DOHH2 (cell line): Measurements from ENCODE around the gene MED17.

Experiments used
- H3F3A ChIP-seq: fragments of 200-600 bp; sonication (generic), shearing (Covaris generic); 2 replicates; pipeline ENCODE4 v1.6.0; 2016; ENCODE audit warnings: antibody characterized with exemption, mild to moderate bottlenecking; ENCODE audit not compliant: control insufficient read depth, insufficient read depth
- H3K27ac ChIP-seq: fragments of 200-600 bp; sonication (generic); 2 replicates; pipeline ENCODE4 v1.5.1; 2014; ENCODE audit warnings: low read depth, mild to moderate bottlenecking, low read length, moderate library complexity
- H3K27me3 ChIP-seq: fragments of 200-600 bp; sonication (generic); 2 replicates; pipeline ENCODE4 v1.6.1; 2014; ENCODE audit warnings: mild to moderate bottlenecking, low read length, mixed read lengths; ENCODE audit not compliant: control insufficient read depth
- H3K36me3 ChIP-seq: fragments of 200-600 bp; sonication (generic); 2 replicates; pipeline ENCODE4 v1.6.1; 2014; ENCODE audit warnings: mild to moderate bottlenecking, low read length, moderate library complexity, mixed read lengths; ENCODE audit not compliant: control insufficient read depth
- H3K4me1 ChIP-seq: fragments of 200-600 bp; sonication (generic); 2 replicates; pipeline ENCODE4 v1.6.1; 2014; ENCODE audit warnings: mild to moderate bottlenecking, low read length, mixed read lengths; ENCODE audit not compliant: control insufficient read depth
- H3K4me2 ChIP-seq: fragments of 200-600 bp; sonication (generic); 2 replicates; pipeline ENCODE4 v1.6.0; 2014; ENCODE audit warnings: mild to moderate bottlenecking, low read length, moderate library complexity
- H3K4me3 ChIP-seq: fragments of 200-600 bp; sonication (generic); 2 replicates; pipeline ENCODE4 v1.5.1; 2014; ENCODE audit warnings: mild to moderate bottlenecking, low read length, mixed read lengths
- H3K79me2 ChIP-seq: fragments of 200-600 bp; sonication (generic); 2 replicates; pipeline ENCODE4 v1.6.1; 2014; ENCODE audit warnings: mild to moderate bottlenecking, low read length, mixed read lengths; ENCODE audit not compliant: control insufficient read depth
- H3K9me2 ChIP-seq: fragments of 200-600 bp; sonication (generic); replicated peaks from 2 replicates; pipeline ENCODE4 v1.6.1; 2014; ENCODE audit warnings: mild to moderate bottlenecking, low read length, mixed read lengths; ENCODE audit not compliant: control insufficient read depth
- H3K9me3 ChIP-seq: fragments of 200-600 bp; sonication (generic); 2 replicates; pipeline ENCODE4 v1.6.1; 2014; ENCODE audit warnings: antibody characterized with exemption, low read length, mixed read lengths; ENCODE audit not compliant: control insufficient read depth, insufficient read depth
- H4K20me1 ChIP-seq: fragments of 200-600 bp; sonication (generic); 2 replicates; pipeline ENCODE4 v1.6.0; 2014; ENCODE audit warnings: low read depth, mild to moderate bottlenecking, antibody characterized with exemption, low read length, moderate library complexity; ENCODE audit not compliant: control insufficient read depth, insufficient read depth
- CTCF ChIP-seq: fragments of 200-600 bp; sonication (generic); IDR thresholded peaks from one replicate; pipeline ENCODE4 v1.5.1; 2014; ENCODE audit warnings: antibody characterized with exemption, mild to moderate bottlenecking, low read depth, low read length; ENCODE audit not compliant: poor library complexity, severe bottlenecking
- EZH2phosphoT487 ChIP-seq: fragments of 200-600 bp; sonication (generic); IDR thresholded peaks from 2 replicates; pipeline ENCODE4 v1.6.1; 2017; ENCODE audit warnings: borderline replicate concordance, mild to moderate bottlenecking, antibody characterized with exemption, low read length, moderate library complexity, mixed read lengths

Gene MED17

GRCh38 chr11:93831343-93832127 is 47.5 kb downstream of the MED17 start:
- no peak overlapping the region for H3K4me2 ChIP-seq
- no peaks in the 10 kb centered on the region for H3F3A ChIP-seq
- TF ChIP-seq EZH2phosphoT487: no peak
- TF ChIP-seq CTCF: no peak
- H3K9me3 ChIP-seq: no peaks in the 10 kb centered on the region
- no peaks in the 10 kb centered on the region for H3K4me1 ChIP-seq
- no peak overlapping the region for H3K4me3 ChIP-seq
- H4K20me1 ChIP-seq: no peaks in the 10 kb centered on the region
- no peak overlapping the region for H3K27ac ChIP-seq
- H3K9me2 ChIP-seq: no peaks in the 10 kb centered on the region
- H3K79me2 ChIP-seq: no peaks in the 10 kb centered on the region
- H3K36me3 ChIP-seq: no peaks in the 10 kb centered on the region
- H3K27me3 ChIP-seq: peaks cover 3% of the 10 kb centered on the region

GRCh38 chr11:93832780-93833179 is 48.7 kb downstream of the MED17 start:
- no peak overlapping the region for H3K4me3 ChIP-seq
- peaks cover 3% of the 10 kb centered on the region for H3K27me3 ChIP-seq
- no peaks in the 10 kb centered on the region for H3K4me1 ChIP-seq
- H3K36me3 ChIP-seq: no peaks in the 10 kb centered on the region
- TF ChIP-seq EZH2phosphoT487 (no peak), CTCF (no peak)
- H3K79me2 ChIP-seq: no peaks in the 10 kb centered on the region
- H3K4me2 ChIP-seq: no peak overlapping the region
- no peaks in the 10 kb centered on the region for H3F3A ChIP-seq
- H3K9me2 ChIP-seq: no peaks in the 10 kb centered on the region
- H3K9me3 ChIP-seq: no peaks in the 10 kb centered on the region
- no peaks in the 10 kb centered on the region for H4K20me1 ChIP-seq
- no peak overlapping the region for H3K27ac ChIP-seq

- no peaks in the 10 kb centered on the region for H3K27me3 ChIP-seq
- H3K27ac ChIP-seq: no peak overlapping the region
- TF ChIP-seq EZH2phosphoT487 (no peak), CTCF (no peak)
- no peaks in the 10 kb centered on the region for H4K20me1 ChIP-seq
- no peak overlapping the region for H3K4me3 ChIP-seq
- H3K4me2 ChIP-seq: no peak overlapping the region
- H3K36me3 ChIP-seq: no peaks in the 10 kb centered on the region
- H3F3A ChIP-seq: no peaks in the 10 kb centered on the region
- H3K4me1 ChIP-seq: no peaks in the 10 kb centered on the region
- no peaks in the 10 kb centered on the region for H3K79me2 ChIP-seq
- no peaks in the 10 kb centered on the region for H3K9me2 ChIP-seq
- no peaks in the 10 kb centered on the region for H3K9me3 ChIP-seq
Measured at GRCh38 chr11:93838967-93839366, 54.9 kb downstream of the MED17 start.
